GM23338 (cell line): Measurements from ENCODE around the gene SH2D3C. TPM values are rescaled to one million over a fixed set of nuclear protein-coding genes. Genes with fewer than 3 reads are reported as not detected.

Experiments
- ATAC-seq: fragments of 200-7000 bp; cut with Tn5 transposase; 3 replicates; pipeline ENCODE4 v1.9.1; 2020
- DNase-seq: peaks from one replicate; pipeline ENCODE4 v3.0.0-alpha.2; 2015; ENCODE audit warnings: low spot score
- H2AFZ ChIP-seq: fragments of 200-600 bp; sonication (generic); 2 replicates; pipeline ENCODE4 v1.8.0; 2016; ENCODE audit warnings: antibody characterized with exemption, mild to moderate bottlenecking, moderate library complexity
- H3F3A ChIP-seq: fragments of 200-600 bp; sonication (generic); replicated peaks from 2 replicates; pipeline ENCODE4 v1.8.0; 2017; ENCODE audit warnings: antibody characterized with exemption, mixed run types, low read depth
- H3K27ac ChIP-seq: fragments of 200-600 bp; sonication (generic); 2 replicates; pipeline ENCODE4 v1.6.1; 2016; ENCODE audit warnings: low read depth
- H3K27me3 ChIP-seq: fragments of 200-600 bp; sonication (generic); 2 replicates; pipeline ENCODE4 v1.8.0; 2016; ENCODE audit warnings: mild to moderate bottlenecking, mixed run types, moderate library complexity; ENCODE audit not compliant: insufficient read depth
- H3K36me3 ChIP-seq: fragments of 200-600 bp; sonication (generic); 2 replicates; pipeline ENCODE4 v1.8.0; 2016; ENCODE audit warnings: mild to moderate bottlenecking; ENCODE audit not compliant: insufficient read depth
- H3K4me1 ChIP-seq: fragments of 200-600 bp; sonication (generic); 2 replicates; pipeline ENCODE4 v1.8.0; 2016; ENCODE audit warnings: mild to moderate bottlenecking, moderate library complexity; ENCODE audit not compliant: insufficient read depth
- H3K4me2 ChIP-seq: fragments of 200-600 bp; sonication (generic); 2 replicates; pipeline ENCODE4 v1.7.1; 2017; ENCODE audit warnings: mixed run types
- H3K4me3 ChIP-seq: fragments of 200-600 bp; sonication (generic); 2 replicates; pipeline ENCODE4 v1.6.1; 2016; ENCODE audit warnings: mixed run types
- H3K79me2 ChIP-seq: fragments of 200-600 bp; sonication (generic); replicated peaks from 2 replicates; pipeline ENCODE4 v1.8.0; 2017; ENCODE audit warnings: mild to moderate bottlenecking; ENCODE audit not compliant: insufficient read depth
- H3K9me2 ChIP-seq: fragments of 200-600 bp; sonication (generic); 2 replicates; pipeline ENCODE4 v1.8.0; 2017; ENCODE audit not compliant: insufficient read depth
- H4K20me1 ChIP-seq: fragments of 200-600 bp; sonication (generic); replicated peaks from 2 replicates; pipeline ENCODE4 v1.8.0; 2017; ENCODE audit warnings: mild to moderate bottlenecking; ENCODE audit not compliant: insufficient read depth
- H3K27ac Mint-ChIP-seq: 2 replicates; pipeline ENCODE4 v1.8.0; 2020; ENCODE audit warnings: inconsistent platforms, mild to moderate bottlenecking, moderate library complexity, mixed read lengths
- H3K27me3 Mint-ChIP-seq: 3 replicates; pipeline ENCODE4 v1.8.0; 2022; ENCODE audit warnings: low read depth, mild to moderate bottlenecking, moderate library complexity, mixed read lengths, inconsistent platforms; ENCODE audit not compliant: insufficient read depth, poor library complexity
- H3K36me3 Mint-ChIP-seq: 3 replicates; pipeline ENCODE4 v1.8.0; 2021; ENCODE audit warnings: low read depth, mild to moderate bottlenecking, inconsistent platforms, moderate library complexity, mixed read lengths
- H3K4me1 Mint-ChIP-seq: 3 replicates; pipeline ENCODE4 v1.8.0; 2020; ENCODE audit warnings: mild to moderate bottlenecking, inconsistent platforms, mixed read lengths
- H3K4me3 Mint-ChIP-seq: 3 replicates; pipeline ENCODE4 v1.8.0; 2021; ENCODE audit warnings: moderate library complexity, mild to moderate bottlenecking, inconsistent platforms, mixed read lengths
- H3K9me3 Mint-ChIP-seq: 3 replicates; pipeline ENCODE4 v1.8.0; 2020; ENCODE audit warnings: moderate library complexity, mild to moderate bottlenecking, inconsistent platforms, mixed read lengths
- EZH2 ChIP-seq: fragments of 200-600 bp; sonication (generic); IDR thresholded peaks from one replicate; pipeline ENCODE4 v1.8.0; 2017; ENCODE audit warnings: antibody characterized with exemption, mild to moderate bottlenecking, low read depth; ENCODE audit not compliant: unreplicated experiment
- JUNB ChIP-seq: IDR thresholded peaks from one replicate; pipeline ENCODE4 v1.6.1; 2016; ENCODE audit warnings: antibody characterized with exemption; ENCODE audit not compliant: unreplicated experiment
- ZNF114 ChIP-seq: fragments of 250-450 bp; sonication (Bioruptor Pico); IDR thresholded peaks from 2 replicates; pipeline ENCODE4 v1.5.0; 2020; ENCODE audit warnings: mild to moderate bottlenecking, moderate library complexity
- ZNF331 ChIP-seq: fragments of 250-450 bp; sonication (Bioruptor Pico); IDR thresholded peaks from 2 replicates; pipeline ENCODE4 v1.5.0; 2020; ENCODE audit warnings: low read depth, mild to moderate bottlenecking, moderate library complexity
- polyA plus RNA-seq: library from polyadenylated mRNA; unstranded; fragments of >200 nt; fragmentation: Nextera tagmentation; extraction: Ambion mirVana; gene quantifications from 2 replicates; pipeline ENCODE4 v1.2.1, GENCODE V29; 2016
- total RNA-seq: library from RNA; depleted of rRNA; stranded (reverse); fragments of >200 nt; shearing (Covaris generic); gene quantifications from 2 replicates; pipeline ENCODE4 v1.2.3, GENCODE V29; 2014
- TF ChIP-seq, protein P1 (sequence below): IDR thresholded peaks from 2 replicates; pipeline ENCODE4 v1.6.1; 2016; ENCODE audit warnings: antibody characterized with exemption
- TF ChIP-seq, protein P2 (sequence below): fragments of 250-450 bp; sonication (Bioruptor Pico); IDR thresholded peaks from 2 replicates; pipeline ENCODE4 v1.5.0; 2020; ENCODE audit warnings: mild to moderate bottlenecking, moderate library complexity

The SH2D3C gene
- total and polyA plus RNA-seq, 2 experiments from 2014 or later, result 4.2 to 4.5 TPM

DNA sequence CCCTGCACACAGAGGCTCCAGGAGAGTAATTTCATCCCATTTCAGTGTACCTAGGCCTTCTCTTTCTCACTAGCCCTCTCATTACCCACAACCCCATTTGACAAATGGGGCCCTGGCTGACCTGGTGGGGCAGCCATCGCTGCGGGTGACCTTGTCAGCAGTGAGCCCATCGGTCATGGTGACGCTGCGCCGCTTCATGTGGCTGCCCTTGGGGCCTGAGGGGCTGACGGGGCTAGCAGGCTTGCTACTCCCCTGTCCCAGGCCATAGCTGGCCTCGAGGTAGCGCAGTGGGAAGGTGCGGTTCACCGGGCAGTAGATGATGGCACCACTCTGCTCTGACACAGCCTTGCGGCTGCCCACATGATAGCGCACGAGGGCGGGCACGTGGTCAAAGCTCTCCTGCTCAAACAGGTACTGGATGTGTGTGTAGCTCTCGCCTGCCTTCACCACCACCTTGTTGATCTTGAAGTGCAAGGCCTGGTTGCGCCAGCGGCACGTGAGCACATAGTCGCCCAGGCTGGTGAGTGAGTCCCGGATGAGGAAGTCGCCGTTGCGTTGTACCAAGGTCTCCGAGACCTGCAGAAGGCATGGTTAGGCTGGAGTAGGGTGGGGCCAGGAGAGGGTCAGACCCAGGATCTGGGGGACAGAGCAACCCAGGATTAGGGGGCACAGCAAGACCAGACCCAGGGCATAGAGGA is 29.2 kb downstream of the SH2D3C start (continued):
- TF ChIP-seq, protein P1, sequence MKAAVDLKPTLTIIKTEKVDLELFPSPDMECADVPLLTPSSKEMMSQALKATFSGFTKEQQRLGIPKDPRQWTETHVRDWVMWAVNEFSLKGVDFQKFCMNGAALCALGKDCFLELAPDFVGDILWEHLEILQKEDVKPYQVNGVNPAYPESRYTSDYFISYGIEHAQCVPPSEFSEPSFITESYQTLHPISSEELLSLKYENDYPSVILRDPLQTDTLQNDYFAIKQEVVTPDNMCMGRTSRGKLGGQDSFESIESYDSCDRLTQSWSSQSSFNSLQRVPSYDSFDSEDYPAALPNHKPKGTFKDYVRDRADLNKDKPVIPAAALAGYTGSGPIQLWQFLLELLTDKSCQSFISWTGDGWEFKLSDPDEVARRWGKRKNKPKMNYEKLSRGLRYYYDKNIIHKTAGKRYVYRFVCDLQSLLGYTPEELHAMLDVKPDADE, result no peak
- TF ChIP-seq, protein P2, sequence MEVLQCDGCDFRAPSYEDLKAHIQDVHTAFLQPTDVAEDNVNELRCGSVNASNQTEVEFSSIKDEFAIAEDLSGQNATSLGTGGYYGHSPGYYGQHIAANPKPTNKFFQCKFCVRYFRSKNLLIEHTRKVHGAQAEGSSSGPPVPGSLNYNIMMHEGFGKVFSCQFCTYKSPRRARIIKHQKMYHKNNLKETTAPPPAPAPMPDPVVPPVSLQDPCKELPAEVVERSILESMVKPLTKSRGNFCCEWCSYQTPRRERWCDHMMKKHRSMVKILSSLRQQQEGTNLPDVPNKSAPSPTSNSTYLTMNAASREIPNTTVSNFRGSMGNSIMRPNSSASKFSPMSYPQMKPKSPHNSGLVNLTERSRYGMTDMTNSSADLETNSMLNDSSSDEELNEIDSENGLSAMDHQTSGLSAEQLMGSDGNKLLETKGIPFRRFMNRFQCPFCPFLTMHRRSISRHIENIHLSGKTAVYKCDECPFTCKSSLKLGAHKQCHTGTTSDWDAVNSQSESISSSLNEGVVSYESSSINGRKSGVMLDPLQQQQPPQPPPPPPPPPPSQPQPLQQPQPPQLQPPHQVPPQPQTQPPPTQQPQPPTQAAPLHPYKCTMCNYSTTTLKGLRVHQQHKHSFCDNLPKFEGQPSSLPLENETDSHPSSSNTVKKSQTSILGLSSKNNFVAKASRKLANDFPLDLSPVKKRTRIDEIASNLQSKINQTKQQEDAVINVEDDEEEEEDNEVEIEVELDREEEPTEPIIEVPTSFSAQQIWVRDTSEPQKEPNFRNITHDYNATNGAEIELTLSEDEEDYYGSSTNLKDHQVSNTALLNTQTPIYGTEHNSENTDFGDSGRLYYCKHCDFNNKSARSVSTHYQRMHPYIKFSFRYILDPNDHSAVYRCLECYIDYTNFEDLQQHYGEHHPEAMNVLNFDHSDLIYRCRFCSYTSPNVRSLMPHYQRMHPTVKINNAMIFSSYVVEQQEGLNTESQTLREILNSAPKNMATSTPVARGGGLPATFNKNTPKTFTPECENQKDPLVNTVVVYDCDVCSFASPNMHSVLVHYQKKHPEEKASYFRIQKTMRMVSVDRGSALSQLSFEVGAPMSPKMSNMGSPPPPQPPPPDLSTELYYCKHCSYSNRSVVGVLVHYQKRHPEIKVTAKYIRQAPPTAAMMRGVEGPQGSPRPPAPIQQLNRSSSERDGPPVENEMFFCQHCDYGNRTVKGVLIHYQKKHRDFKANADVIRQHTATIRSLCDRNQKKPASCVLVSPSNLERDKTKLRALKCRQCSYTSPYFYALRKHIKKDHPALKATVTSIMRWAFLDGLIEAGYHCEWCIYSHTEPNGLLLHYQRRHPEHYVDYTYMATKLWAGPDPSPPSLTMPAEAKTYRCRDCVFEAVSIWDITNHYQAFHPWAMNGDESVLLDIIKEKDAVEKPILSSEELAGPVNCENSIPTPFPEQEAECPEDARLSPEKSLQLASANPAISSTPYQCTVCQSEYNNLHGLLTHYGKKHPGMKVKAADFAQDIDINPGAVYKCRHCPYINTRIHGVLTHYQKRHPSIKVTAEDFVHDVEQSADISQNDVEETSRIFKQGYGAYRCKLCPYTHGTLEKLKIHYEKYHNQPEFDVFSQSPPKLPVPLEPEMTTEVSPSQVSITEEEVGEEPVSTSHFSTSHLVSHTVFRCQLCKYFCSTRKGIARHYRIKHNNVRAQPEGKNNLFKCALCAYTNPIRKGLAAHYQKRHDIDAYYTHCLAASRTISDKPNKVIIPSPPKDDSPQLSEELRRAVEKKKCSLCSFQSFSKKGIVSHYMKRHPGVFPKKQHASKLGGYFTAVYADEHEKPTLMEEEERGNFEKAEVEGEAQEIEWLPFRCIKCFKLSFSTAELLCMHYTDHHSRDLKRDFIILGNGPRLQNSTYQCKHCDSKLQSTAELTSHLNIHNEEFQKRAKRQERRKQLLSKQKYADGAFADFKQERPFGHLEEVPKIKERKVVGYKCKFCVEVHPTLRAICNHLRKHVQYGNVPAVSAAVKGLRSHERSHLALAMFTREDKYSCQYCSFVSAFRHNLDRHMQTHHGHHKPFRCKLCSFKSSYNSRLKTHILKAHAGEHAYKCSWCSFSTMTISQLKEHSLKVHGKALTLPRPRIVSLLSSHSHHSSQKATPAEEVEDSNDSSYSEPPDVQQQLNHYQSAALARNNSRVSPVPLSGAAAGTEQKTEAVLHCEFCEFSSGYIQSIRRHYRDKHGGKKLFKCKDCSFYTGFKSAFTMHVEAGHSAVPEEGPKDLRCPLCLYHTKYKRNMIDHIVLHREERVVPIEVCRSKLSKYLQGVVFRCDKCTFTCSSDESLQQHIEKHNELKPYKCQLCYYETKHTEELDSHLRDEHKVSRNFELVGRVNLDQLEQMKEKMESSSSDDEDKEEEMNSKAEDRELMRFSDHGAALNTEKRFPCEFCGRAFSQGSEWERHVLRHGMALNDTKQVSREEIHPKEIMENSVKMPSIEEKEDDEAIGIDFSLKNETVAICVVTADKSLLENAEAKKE, result no peak
- TF ChIP-seq JUNB (no peak), ZNF331 (CRISPR knock-in tag) (no peak)

DNA sequence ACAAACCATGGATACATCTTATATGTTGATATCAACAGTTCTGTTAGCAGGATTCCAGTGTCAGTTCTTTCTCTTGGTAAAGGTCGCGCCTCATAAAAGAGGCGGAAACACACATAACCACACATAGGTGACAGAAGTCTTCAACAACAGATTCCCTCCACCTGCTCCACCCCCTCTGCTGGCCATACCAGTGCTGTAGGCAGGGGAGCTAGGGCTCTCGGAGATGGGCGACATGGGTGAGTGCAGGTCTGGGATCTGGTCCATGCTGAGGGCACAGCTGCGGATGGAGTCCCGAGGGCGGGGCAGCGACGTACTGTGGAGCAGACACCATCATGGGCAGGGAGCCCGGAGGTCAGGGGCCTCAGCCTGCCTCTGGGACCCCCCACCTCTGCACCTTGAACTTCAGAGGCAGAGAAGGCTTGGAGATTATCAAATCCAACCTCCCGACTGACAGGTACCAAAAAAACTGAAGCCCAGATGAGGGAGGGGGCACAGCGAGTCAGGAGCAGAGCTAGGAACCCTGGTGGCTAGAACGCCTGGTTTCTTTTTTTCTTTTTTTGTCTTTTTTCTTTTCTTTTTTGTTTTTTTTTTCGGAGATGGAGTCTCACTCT is 31.4 kb downstream of the SH2D3C start:
- ATAC-seq (no peak), DNase-seq (no peak)
- no peak overlapping the region for H3K4me2 ChIP-seq
- Mint-ChIP-seq H3K27ac (no peak overlapping the region), H3K36me3 (no peaks in the 10 kb centered on the region; the same call in 2 of the 3 replicates), H3K9me3 (no peaks in the 10 kb centered on the region), H3K4me1 (peaks cover 2% of the 10 kb centered on the region; the same call in 2 of the 3 replicates), H3K27me3 (peaks cover 9% of the 10 kb centered on the region), H3K4me3 (no peak overlapping the region; the same call in 2 of the 3 replicates)
- no peaks in the 10 kb centered on the region for H3K79me2 ChIP-seq
- no peak overlapping the region for H3K4me3 ChIP-seq
- no peak overlapping the region for H2AFZ ChIP-seq
- H3K9me2 ChIP-seq, result no peaks in the 10 kb centered on the region
- peaks cover 16% of the 10 kb centered on the region for H4K20me1 ChIP-seq
- H3F3A ChIP-seq, result 0 out of 2 replicates have a peak, but pooled peaks cover 6% of the 10 kb centered on the region
- H3K36me3 ChIP-seq, result no peaks in the 10 kb centered on the region
- H3K27me3 ChIP-seq, result no peaks in the 10 kb centered on the region
- H3K27ac ChIP-seq, result no peak overlapping the region
- no peaks in the 10 kb centered on the region for H3K4me1 ChIP-seq
- TF ChIP-seq, protein P2, result no peak
- TF ChIP-seq EZH2, result no peak
- no peak for TF ChIP-seq JUNB
- no peak for TF ChIP-seq ZNF331 (CRISPR knock-in tag)
- TF ChIP-seq ZNF114, result no peak
